ENCODE data around the gene KLHL26. TPM values are rescaled to one million over a fixed set of nuclear protein-coding genes. Genes with fewer than 3 reads are reported as not detected.
A peak's percentile ranks its signal among the peaks of the same experiment; 100 is the strongest.

Gene KLHL26
- total and polyA plus RNA-seq, 2 experiments from 2014 or later = 8.2 to 8.6 TPM

GRCh38 chr19:18612051-18612771, 24.6 kb upstream of the KLHL26 start:
- Histone ChIP-seq H3K27me3 (peaks cover 90% of the 10 kb centered on the region), H3K4me1 (ENCODE audit: low read depth) (peaks cover 15% of the 10 kb centered on the region), H3K36me3 (no peaks in the 10 kb centered on the region), H3K4me3 (peak overlapping the region; percentile 45), H3K27ac (no peak overlapping the region), H3K9me3 (ENCODE audit: low read depth) (no peaks in the 10 kb centered on the region)
- TF ChIP-seq CTCF (IDR thresholded peaks at IDR 0.05; ENCODE audit: low read depth, low read length) = no peak
- no peak for DNase-seq (ENCODE audit: low read depth in 1 of 2, low spot score in 1 of 2)

DNA sequence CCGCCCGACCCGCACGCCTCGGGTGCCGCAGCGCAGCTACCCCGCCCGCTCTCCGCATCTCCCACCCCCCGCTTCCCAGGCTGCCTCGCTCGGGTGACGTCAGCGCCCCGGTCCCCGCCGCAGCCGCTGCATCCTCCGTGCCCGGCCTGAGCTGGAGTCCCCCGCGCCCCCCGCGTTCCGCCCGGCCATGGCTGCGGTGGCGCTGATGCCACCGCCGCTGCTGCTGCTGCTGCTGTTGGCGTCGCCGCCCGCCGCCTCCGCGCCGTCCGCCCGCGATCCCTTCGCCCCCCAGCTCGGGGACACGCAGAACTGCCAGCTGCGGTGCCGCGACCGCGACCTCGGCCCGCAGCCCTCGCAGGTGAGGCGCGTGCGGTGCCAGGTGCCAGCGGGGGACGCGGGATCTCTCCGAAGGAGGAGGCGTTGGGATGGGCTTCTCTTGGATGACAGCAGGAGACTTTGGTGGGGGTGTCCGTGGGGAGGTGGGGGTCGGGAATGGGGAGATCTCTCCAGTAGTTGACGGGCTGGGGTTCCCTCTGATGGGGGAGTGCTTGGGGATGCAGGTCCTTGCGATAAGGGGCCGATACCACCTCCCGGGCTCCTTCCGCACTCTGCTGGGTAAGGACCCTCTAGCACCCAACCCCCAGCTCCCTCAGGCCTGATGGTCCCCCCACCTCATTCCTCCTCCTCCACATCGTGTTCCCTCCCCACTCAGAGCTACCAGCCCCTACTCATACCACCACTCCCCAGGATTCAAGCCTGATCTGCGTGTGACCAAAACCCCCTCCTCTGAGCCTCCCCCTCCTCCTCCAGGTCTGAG, 23.8 kb upstream of the KLHL26 start, which contains the start of gene TMEM59L:
Gene TMEM59L (plus strand): TSS at position 99 of the 817 bp plus-strand sequence. CDS start 89 bp downstream, at position 188.
- H3K27me3 ChIP-seq = peaks cover 82% of the 10 kb centered on the region
- DNase-seq (ENCODE audit: low read depth in 1 of 2, low spot score in 1 of 2) = peak in 1 of 2 donors; percentile 41
- no peak within 1 kb of the TSS for H3K27ac ChIP-seq
- H3K4me3 ChIP-seq = peak within 1 kb of the TSS; percentile 45
- H3K36me3 ChIP-seq = no peaks in the 10 kb centered on the region
- H3K4me1 ChIP-seq (ENCODE audit: low read depth) = peaks cover 15% of the 10 kb centered on the region
- TF ChIP-seq CTCF (IDR thresholded peaks at IDR 0.05; ENCODE audit: low read depth, low read length) = no peak
- no peaks in the 10 kb centered on the region for H3K9me3 ChIP-seq (ENCODE audit: low read depth)

- Histone ChIP-seq H3K4me1 (ENCODE audit: low read depth) (peaks cover 15% of the 10 kb centered on the region), H3K4me3 (no peak overlapping the region), H3K27ac (no peak overlapping the region), H3K9me3 (ENCODE audit: low read depth) (no peaks in the 10 kb centered on the region), H3K27me3 (peaks cover 75% of the 10 kb centered on the region), H3K36me3 (no peaks in the 10 kb centered on the region)
- no peak for DNase-seq (ENCODE audit: low read depth in 1 of 2, low spot score in 1 of 2)
- TF ChIP-seq CTCF (IDR thresholded peaks at IDR 0.05; ENCODE audit: low read depth, low read length) = no peak
Observed at GRCh38 chr19:18613589-18614234, 23.1 kb upstream of the KLHL26 start.

DNA sequence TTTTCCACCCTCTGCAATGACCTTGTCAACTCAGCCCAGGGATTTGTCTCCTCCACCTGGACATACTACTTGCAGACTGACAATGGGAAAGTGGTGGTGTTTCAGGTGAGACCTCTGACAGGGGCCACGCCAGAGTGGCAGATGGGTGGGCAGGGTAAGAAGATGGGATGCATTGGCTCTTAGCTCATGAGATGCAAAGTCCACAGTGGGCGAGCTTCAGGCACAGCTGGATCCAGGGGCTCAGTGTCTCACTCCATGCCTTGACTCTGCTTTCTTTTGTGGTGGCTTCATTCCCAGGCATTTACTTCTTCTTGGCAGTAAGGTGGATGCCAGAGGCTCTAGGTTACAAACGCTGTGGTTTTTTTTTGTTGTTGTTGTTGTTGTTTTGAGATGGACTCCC, 20.8 kb upstream of the KLHL26 start:
- peaks cover 55% of the 10 kb centered on the region for H3K27me3 ChIP-seq
- peaks cover 9% of the 10 kb centered on the region for H3K4me1 ChIP-seq (ENCODE audit: low read depth)
- no peak overlapping the region for H3K4me3 ChIP-seq
- H3K9me3 ChIP-seq (ENCODE audit: low read depth) = no peaks in the 10 kb centered on the region
- DNase-seq (ENCODE audit: low read depth in 1 of 2, low spot score in 1 of 2) = no peak
- H3K27ac ChIP-seq = no peak overlapping the region
- no peak for TF ChIP-seq CTCF (IDR thresholded peaks at IDR 0.05; ENCODE audit: low read depth, low read length)
- H3K36me3 ChIP-seq = no peaks in the 10 kb centered on the region

- peaks cover 40% of the 10 kb centered on the region for H3K27me3 ChIP-seq
- H3K9me3 ChIP-seq (ENCODE audit: low read depth) = no peaks in the 10 kb centered on the region
- no peak overlapping the region for H3K4me3 ChIP-seq
- H3K36me3 ChIP-seq = no peaks in the 10 kb centered on the region
- no peak overlapping the region for H3K27ac ChIP-seq
- DNase-seq (ENCODE audit: low read depth in 1 of 2, low spot score in 1 of 2) = no peak
- H3K4me1 ChIP-seq (ENCODE audit: low read depth) = peaks cover 5% of the 10 kb centered on the region
- TF ChIP-seq CTCF (IDR thresholded peaks at IDR 0.05; ENCODE audit: low read depth, low read length) = no peak
Observed at GRCh38 chr19:18617562-18617961, 19.3 kb upstream of the KLHL26 start.

All from cardiac muscle cell (in vitro differentiated cells and primary cell).